HG02678 (cell line): Measurements from ENCODE around the gene STAT2.

Source experiments
- ATAC-seq: cut with Tn5 transposase; IDR thresholded peaks from one replicate; pipeline ENCODE4 v1.9.1; 2021; ENCODE audit warnings: mild to moderate bottlenecking, moderate library complexity; ENCODE audit not compliant: unreplicated experiment

The STAT2 gene

GRCh38 chr12:56298828-56299227 lies 61.1 kb downstream of the STAT2 start:
- ATAC-seq = no peak

- no peak for ATAC-seq
These were observed 62.5 kb downstream of the STAT2 start for GRCh38 chr12:56297400-56297799.

- ATAC-seq = no peak
These were observed 63.6 kb downstream of the STAT2 start for GRCh38 chr12:56296295-56296694.

- no peak for ATAC-seq
These were observed 66.1 kb downstream of the STAT2 start for GRCh38 chr12:56293795-56294194.
